Right cardiac atrium (tissue), 5 donors: ENCODE data around the gene TMEM108. TPM values are rescaled to one million over a fixed set of nuclear protein-coding genes. Genes with fewer than 3 reads are reported as not detected.

Source experiments
- ATAC-seq, 2 donors: fragments of 200-7000 bp; cut with Tn5 transposase; one replicate each; pipeline versions ENCODE4 v1.8.0 to v1.9.1; 2020; ENCODE audit warnings: moderate library complexity in 2 of 2, mild to moderate bottlenecking in 1 of 2
- DNase-seq, 3 donors: peaks; one replicate each; pipeline ENCODE4 v3.0.0-alpha.2; 2020
- H3K27ac ChIP-seq: one replicate; pipeline ENCODE4 v1.5.1; 2013; ENCODE audit warnings: mild to moderate bottlenecking, low read length, control low read depth, moderate library complexity
- H3K27me3 ChIP-seq: one replicate; pipeline ENCODE4 v1.6.1; 2013; ENCODE audit not compliant: control insufficient read depth, insufficient read depth
- H3K4me1 ChIP-seq: one replicate; pipeline ENCODE4 v1.6.1; 2013; ENCODE audit warnings: low read length; ENCODE audit not compliant: control insufficient read depth, insufficient read depth
- H3K4me3 ChIP-seq: one replicate; pipeline ENCODE4 v1.5.1; 2013; ENCODE audit warnings: low read length, control low read depth
- H3K9me3 ChIP-seq: one replicate; pipeline ENCODE4 v1.6.1; 2013; ENCODE audit warnings: low read length; ENCODE audit not compliant: control insufficient read depth
- WGBS: extraction: QIAGEN DNeasy Blood & Tissue Kit; methylation state at CpG from one replicate; pipeline ENCODE4 v1.1.7; 2013; 5-methylcytosine and 5-hydroxymethylcytosine counted together
- intact Hi-C, 4 donors: fragments of 100-400 bp; cut with DNase I; formaldehyde crosslinking; loops; one replicate each; pipeline versions ENCODE4 v1.11.0 to v1.14.0; 2022 to 2023
- polyA plus RNA-seq: library from polyadenylated mRNA; stranded (reverse); fragments of 200-250 nt; gene quantifications from one replicate; pipeline ENCODE4 v1.2.3, GENCODE V29; 2013
- total RNA-seq, 4 donors: library from RNA; stranded (reverse); fragmentation: NEBNext Ultra II Directional; extraction: Animal tissue kit (Norgen Biotek cat#: 25700); gene quantifications; one replicate each; pipeline ENCODE4 v1.2.1, GENCODE V29; 2021
- donor health status: healthy with polysubstance abuse.
- donor health status: DM: no; HTN: yes; CAD: no.
- donor health status: DM: no; HTN: no; CAD: no.
- donor health status: DM: no; HTN: yes; CAD: no; lungs with severe emphysema.
- donor health status: DM: yes; HTN: yes; CAD: no.

The TMEM108 gene
- total and polyA plus RNA-seq, 5 donors: 5.2 to 20.3 (median 13.2) TPM

- peak; percentile 54 to 60 for ATAC-seq
- 62% methylated on average over 4 of the region's 4 CpGs for WGBS
- DNase-seq: no peak
- H3K4me3 ChIP-seq: no peak overlapping the region
- H3K4me1 ChIP-seq: peaks cover 5% of the 10 kb centered on the region
- intact Hi-C loops: no loop called here
- no peaks in the 10 kb centered on the region for H3K27me3 ChIP-seq
- no peaks in the 10 kb centered on the region for H3K9me3 ChIP-seq
- no peak overlapping the region for H3K27ac ChIP-seq
These were observed 257.2 kb downstream of the TMEM108 start for GRCh38 chr3:133295199-133295901.

GRCh38 chr3:133295944-133296917 lies 258.0 kb downstream of the TMEM108 start:
- Histone ChIP-seq H3K4me3 (no peak overlapping the region), H3K9me3 (no peaks in the 10 kb centered on the region), H3K27me3 (no peaks in the 10 kb centered on the region), H3K4me1 (peaks cover 5% of the 10 kb centered on the region), H3K27ac (no peak overlapping the region)
- DNase-seq (no peak), ATAC-seq (peak; percentile 60 to 66)
- intact Hi-C loops: no loop called here
- WGBS: 41% methylated on average over 6 of the region's 6 CpGs

- ATAC-seq (no peak), DNase-seq (no peak)
- H3K9me3 ChIP-seq: no peaks in the 10 kb centered on the region
- no peak overlapping the region for H3K4me3 ChIP-seq
- intact Hi-C loops: no loop called here
- no peak overlapping the region for H3K27ac ChIP-seq
- WGBS: 81% methylated on average over 5 of the region's 5 CpGs
- H3K4me1 ChIP-seq: peaks cover 5% of the 10 kb centered on the region
- no peaks in the 10 kb centered on the region for H3K27me3 ChIP-seq
These were observed 258.8 kb downstream of the TMEM108 start for GRCh38 chr3:133296981-133297380.

GRCh38 chr3:133300102-133300501 lies 261.9 kb downstream of the TMEM108 start:
- no peaks in the 10 kb centered on the region for H3K9me3 ChIP-seq
- no peak overlapping the region for H3K27ac ChIP-seq
- no peaks in the 10 kb centered on the region for H3K27me3 ChIP-seq
- H3K4me3 ChIP-seq: no peak overlapping the region
- H3K4me1 ChIP-seq: peaks cover 4% of the 10 kb centered on the region
- no peak for ATAC-seq
- WGBS: 71% methylated on average over 4 of the region's 4 CpGs
- intact Hi-C loops: no loop called here
- DNase-seq: no peak

GRCh38 chr3:133301194-133301593 lies 263.0 kb downstream of the TMEM108 start:
- no peaks in the 10 kb centered on the region for H3K27me3 ChIP-seq
- H3K4me1 ChIP-seq: no peaks in the 10 kb centered on the region
- intact Hi-C loops: no loop called here
- no peak overlapping the region for H3K27ac ChIP-seq
- no peaks in the 10 kb centered on the region for H3K9me3 ChIP-seq
- no peak for DNase-seq
- no peak overlapping the region for H3K4me3 ChIP-seq
- ATAC-seq: peak in 1 of 2 donors; percentile 57
- WGBS: 52% methylated on average over 3 of the region's 3 CpGs

GRCh38 chr3:133301731-133302130 lies 263.5 kb downstream of the TMEM108 start:
- no peaks in the 10 kb centered on the region for H3K4me1 ChIP-seq
- H3K4me3 ChIP-seq: no peak overlapping the region
- H3K27ac ChIP-seq: no peak overlapping the region
- H3K27me3 ChIP-seq: no peaks in the 10 kb centered on the region
- DNase-seq: no peak
- H3K9me3 ChIP-seq: no peaks in the 10 kb centered on the region
- peak in 1 of 2 donors; percentile 92 for ATAC-seq
- intact Hi-C loops: no loop called here

GRCh38 chr3:133303430-133303829 lies 265.2 kb downstream of the TMEM108 start:
- no peak overlapping the region for H3K27ac ChIP-seq
- intact Hi-C loops: no loop called here
- 79% methylated on average over 1 of the region's 1 CpG for WGBS

GRCh38 chr3:133317866-133318265 lies 279.7 kb downstream of the TMEM108 start:
- no peak for ATAC-seq
- Histone ChIP-seq H3K27ac (no peak overlapping the region), H3K4me1 (no peaks in the 10 kb centered on the region), H3K4me3 (no peak overlapping the region), H3K27me3 (no peaks in the 10 kb centered on the region), H3K9me3 (no peaks in the 10 kb centered on the region)
- intact Hi-C loops: no loop called here
- WGBS: 67% methylated on average over 1 of the region's 1 CpG
- DNase-seq: no peak

More at GRCh38 chr3:133303430-133303829, 265.2 kb downstream of the TMEM108 start:
- DNase-seq (no peak), ATAC-seq (no peak)
- H3K4me3 ChIP-seq: no peak overlapping the region
- H3K27me3 ChIP-seq: no peaks in the 10 kb centered on the region
- no peaks in the 10 kb centered on the region for H3K4me1 ChIP-seq
- H3K9me3 ChIP-seq: no peaks in the 10 kb centered on the region

GRCh38 chr3:133328373-133328772 lies 290.2 kb downstream of the TMEM108 start:
- Histone ChIP-seq H3K9me3 (no peaks in the 10 kb centered on the region), H3K27me3 (no peaks in the 10 kb centered on the region), H3K4me3 (no peak overlapping the region), H3K27ac (no peak overlapping the region), H3K4me1 (no peaks in the 10 kb centered on the region)
- intact Hi-C loops: no loop called here
- DNase-seq: no peak
- WGBS: 46% methylated on average over 1 of the region's 1 CpG
- ATAC-seq: peak; percentile 50 to 86

- Histone ChIP-seq H3K4me3 (no peak overlapping the region), H3K9me3 (no peaks in the 10 kb centered on the region), H3K4me1 (no peaks in the 10 kb centered on the region), H3K27ac (no peak overlapping the region), H3K27me3 (no peaks in the 10 kb centered on the region)
- ATAC-seq (no peak), DNase-seq (no peak)
- intact Hi-C loops: no loop called here
- WGBS: 48% methylated on average over 1 of the region's 1 CpG
These were observed 291.4 kb downstream of the TMEM108 start for GRCh38 chr3:133329626-133330025.

- ATAC-seq: peak in 1 of 2 donors; percentile 61
- no peak overlapping the region for H3K27ac ChIP-seq
- no peak overlapping the region for H3K4me3 ChIP-seq
- H3K9me3 ChIP-seq: no peaks in the 10 kb centered on the region
- peak in 1 of 3 donors; percentile 39 for DNase-seq
- H3K27me3 ChIP-seq: no peaks in the 10 kb centered on the region
- intact Hi-C loops: no loop called here
- no peaks in the 10 kb centered on the region for H3K4me1 ChIP-seq
- WGBS: 39% methylated on average over 1 of the region's 1 CpG
These were observed 291.9 kb downstream of the TMEM108 start for GRCh38 chr3:133330065-133330464.
